Measurements from ENCODE around the gene MRPL4. TPM values are rescaled to one million over a fixed set of nuclear protein-coding genes. Genes with fewer than 3 reads are reported as not detected.

Gene MRPL4
- polyA plus RNA-seq, 1 of the 3 experiments (the other 2 are of a cell fraction), result 110 TPM

GRCh38 chr19:10245189-10245939 is 6.7 kb upstream of the MRPL4 start (continued):
- TF ChIP-seq, protein P1, sequence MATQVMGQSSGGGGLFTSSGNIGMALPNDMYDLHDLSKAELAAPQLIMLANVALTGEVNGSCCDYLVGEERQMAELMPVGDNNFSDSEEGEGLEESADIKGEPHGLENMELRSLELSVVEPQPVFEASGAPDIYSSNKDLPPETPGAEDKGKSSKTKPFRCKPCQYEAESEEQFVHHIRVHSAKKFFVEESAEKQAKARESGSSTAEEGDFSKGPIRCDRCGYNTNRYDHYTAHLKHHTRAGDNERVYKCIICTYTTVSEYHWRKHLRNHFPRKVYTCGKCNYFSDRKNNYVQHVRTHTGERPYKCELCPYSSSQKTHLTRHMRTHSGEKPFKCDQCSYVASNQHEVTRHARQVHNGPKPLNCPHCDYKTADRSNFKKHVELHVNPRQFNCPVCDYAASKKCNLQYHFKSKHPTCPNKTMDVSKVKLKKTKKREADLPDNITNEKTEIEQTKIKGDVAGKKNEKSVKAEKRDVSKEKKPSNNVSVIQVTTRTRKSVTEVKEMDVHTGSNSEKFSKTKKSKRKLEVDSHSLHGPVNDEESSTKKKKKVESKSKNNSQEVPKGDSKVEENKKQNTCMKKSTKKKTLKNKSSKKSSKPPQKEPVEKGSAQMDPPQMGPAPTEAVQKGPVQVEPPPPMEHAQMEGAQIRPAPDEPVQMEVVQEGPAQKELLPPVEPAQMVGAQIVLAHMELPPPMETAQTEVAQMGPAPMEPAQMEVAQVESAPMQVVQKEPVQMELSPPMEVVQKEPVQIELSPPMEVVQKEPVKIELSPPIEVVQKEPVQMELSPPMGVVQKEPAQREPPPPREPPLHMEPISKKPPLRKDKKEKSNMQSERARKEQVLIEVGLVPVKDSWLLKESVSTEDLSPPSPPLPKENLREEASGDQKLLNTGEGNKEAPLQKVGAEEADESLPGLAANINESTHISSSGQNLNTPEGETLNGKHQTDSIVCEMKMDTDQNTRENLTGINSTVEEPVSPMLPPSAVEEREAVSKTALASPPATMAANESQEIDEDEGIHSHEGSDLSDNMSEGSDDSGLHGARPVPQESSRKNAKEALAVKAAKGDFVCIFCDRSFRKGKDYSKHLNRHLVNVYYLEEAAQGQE (IDR thresholded peaks at IDR 0.05; ENCODE audit: low read depth, low read length), result no peak

GRCh38 chr19:10246511-10246910 is 5.5 kb upstream of the MRPL4 start:
- Histone ChIP-seq H3K4me1 (ENCODE audit: control insufficient read depth in 1 of 2, insufficient read depth in 2 of 2, low read depth in 1 of 2, low read length in 1 of 2) (no peaks in the 10 kb centered on the region), H3K4me2 (no peak overlapping the region), H3K36me3 (replicated peaks in 1 of 2; ENCODE audit: control insufficient read depth in 1 of 2, insufficient read depth in 2 of 2, low read length in 1 of 2) (no peaks in the 10 kb centered on the region), H3K27ac (ENCODE audit: low read depth in 2 of 2, low read length in 1 of 2) (no peak overlapping the region), H3F3A (replicated peaks; ENCODE audit: insufficient read depth) (peaks cover 5% of the 10 kb centered on the region), H3K9me2 (no peaks in the 10 kb centered on the region), H3K9me3 (no peaks in the 10 kb centered on the region), H3K9ac (no peak overlapping the region), H3K27me3 (ENCODE audit: insufficient read depth) (no peaks in the 10 kb centered on the region), H3K4me3 (ENCODE audit: low read depth in 2 of 2, low read length in 1 of 2) (no peak overlapping the region), H4K20me1 (ENCODE audit: insufficient read depth) (no peaks in the 10 kb centered on the region), H2AFZ (ENCODE audit: low read depth) (no peak overlapping the region), H3K79me2 (ENCODE audit: insufficient read depth) (no peaks in the 10 kb centered on the region)
- DNase-seq, result no peak
- 87% methylated on average over 6 of the region's 6 CpGs for WGBS (ENCODE audit: low lambda C conversion rate)
- CTCF ChIA-PET, result interaction anchor here (1.0 to 3.4 kb wide), 3 partner anchors 13 to 19 kb away, joined by 3 to 10 read pairs (median 4); no protein-coding TSS in a partner anchor
- POLR2A ChIA-PET, result no interaction called here
- TF ChIP-seq MAX (IDR thresholded peaks at IDR 0.05; ENCODE audit: low read depth), result no peak
- no peak for TF ChIP-seq FOSL2 (IDR thresholded peaks at IDR 0.05; ENCODE audit: borderline replicate concordance, low read depth)
- TF ChIP-seq, protein P1 (IDR thresholded peaks at IDR 0.05; ENCODE audit: low read depth, low read length), result no peak
- no peak for TF ChIP-seq ZBTB33 (IDR thresholded peaks at IDR 0.05; ENCODE audit: borderline replicate concordance, low read depth)
- no peak for TF ChIP-seq NFIC (IDR thresholded peaks at IDR 0.05; ENCODE audit: borderline replicate concordance)
- no peak for TF ChIP-seq EP300 (IDR thresholded peaks at IDR 0.05; ENCODE audit: borderline replicate concordance in 1 of 2, low read depth in 1 of 2, low read length in 1 of 2)
- no peak for TF ChIP-seq SMC3 (IDR thresholded peaks at IDR 0.05; ENCODE audit: low read depth, low read length)
- TF ChIP-seq MEF2A (IDR thresholded peaks at IDR 0.05; ENCODE audit: borderline replicate concordance, low read depth), result no peak
- TF ChIP-seq POLR2AphosphoS5 (IDR thresholded peaks at IDR 0.05; ENCODE audit: low read depth, low read length), result no peak
- TF ChIP-seq NRF1 (IDR thresholded peaks at IDR 0.05; ENCODE audit: low read depth, low read length), result no peak
- TF ChIP-seq RXRA (IDR thresholded peaks at IDR 0.05; ENCODE audit: borderline replicate concordance, low read depth), result no peak
- TF ChIP-seq, protein P2, sequence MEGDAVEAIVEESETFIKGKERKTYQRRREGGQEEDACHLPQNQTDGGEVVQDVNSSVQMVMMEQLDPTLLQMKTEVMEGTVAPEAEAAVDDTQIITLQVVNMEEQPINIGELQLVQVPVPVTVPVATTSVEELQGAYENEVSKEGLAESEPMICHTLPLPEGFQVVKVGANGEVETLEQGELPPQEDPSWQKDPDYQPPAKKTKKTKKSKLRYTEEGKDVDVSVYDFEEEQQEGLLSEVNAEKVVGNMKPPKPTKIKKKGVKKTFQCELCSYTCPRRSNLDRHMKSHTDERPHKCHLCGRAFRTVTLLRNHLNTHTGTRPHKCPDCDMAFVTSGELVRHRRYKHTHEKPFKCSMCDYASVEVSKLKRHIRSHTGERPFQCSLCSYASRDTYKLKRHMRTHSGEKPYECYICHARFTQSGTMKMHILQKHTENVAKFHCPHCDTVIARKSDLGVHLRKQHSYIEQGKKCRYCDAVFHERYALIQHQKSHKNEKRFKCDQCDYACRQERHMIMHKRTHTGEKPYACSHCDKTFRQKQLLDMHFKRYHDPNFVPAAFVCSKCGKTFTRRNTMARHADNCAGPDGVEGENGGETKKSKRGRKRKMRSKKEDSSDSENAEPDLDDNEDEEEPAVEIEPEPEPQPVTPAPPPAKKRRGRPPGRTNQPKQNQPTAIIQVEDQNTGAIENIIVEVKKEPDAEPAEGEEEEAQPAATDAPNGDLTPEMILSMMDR (IDR thresholded peaks at IDR 0.05), result no peak
